GM10266 (cell line): ENCODE data around the gene PAX6.

Experiments used
- DNase-seq: peaks from one replicate; pipeline ENCODE4 v3.0.0; 2012; ENCODE audit errors: extremely low spot score
- TF ChIP-seq, protein P1 (sequence below): IDR thresholded peaks from 2 replicates; pipeline ENCODE4 v1.5.1; 2012; ENCODE audit warnings: mild to moderate bottlenecking, low read depth; ENCODE audit not compliant: control insufficient read depth, insufficient read depth; ENCODE audit errors: missing control alignments

The PAX6 gene

GRCh38 chr11:31809857-31810778 is 1.0 kb downstream of the PAX6 start:
- TF ChIP-seq, protein P1, sequence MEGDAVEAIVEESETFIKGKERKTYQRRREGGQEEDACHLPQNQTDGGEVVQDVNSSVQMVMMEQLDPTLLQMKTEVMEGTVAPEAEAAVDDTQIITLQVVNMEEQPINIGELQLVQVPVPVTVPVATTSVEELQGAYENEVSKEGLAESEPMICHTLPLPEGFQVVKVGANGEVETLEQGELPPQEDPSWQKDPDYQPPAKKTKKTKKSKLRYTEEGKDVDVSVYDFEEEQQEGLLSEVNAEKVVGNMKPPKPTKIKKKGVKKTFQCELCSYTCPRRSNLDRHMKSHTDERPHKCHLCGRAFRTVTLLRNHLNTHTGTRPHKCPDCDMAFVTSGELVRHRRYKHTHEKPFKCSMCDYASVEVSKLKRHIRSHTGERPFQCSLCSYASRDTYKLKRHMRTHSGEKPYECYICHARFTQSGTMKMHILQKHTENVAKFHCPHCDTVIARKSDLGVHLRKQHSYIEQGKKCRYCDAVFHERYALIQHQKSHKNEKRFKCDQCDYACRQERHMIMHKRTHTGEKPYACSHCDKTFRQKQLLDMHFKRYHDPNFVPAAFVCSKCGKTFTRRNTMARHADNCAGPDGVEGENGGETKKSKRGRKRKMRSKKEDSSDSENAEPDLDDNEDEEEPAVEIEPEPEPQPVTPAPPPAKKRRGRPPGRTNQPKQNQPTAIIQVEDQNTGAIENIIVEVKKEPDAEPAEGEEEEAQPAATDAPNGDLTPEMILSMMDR: no peak
- DNase-seq: peak; percentile 59

- TF ChIP-seq, protein P1: no peak
- no peak for DNase-seq
These were observed 1.6 kb downstream of the PAX6 start for GRCh38 chr11:31809541-31809856.

DNA sequence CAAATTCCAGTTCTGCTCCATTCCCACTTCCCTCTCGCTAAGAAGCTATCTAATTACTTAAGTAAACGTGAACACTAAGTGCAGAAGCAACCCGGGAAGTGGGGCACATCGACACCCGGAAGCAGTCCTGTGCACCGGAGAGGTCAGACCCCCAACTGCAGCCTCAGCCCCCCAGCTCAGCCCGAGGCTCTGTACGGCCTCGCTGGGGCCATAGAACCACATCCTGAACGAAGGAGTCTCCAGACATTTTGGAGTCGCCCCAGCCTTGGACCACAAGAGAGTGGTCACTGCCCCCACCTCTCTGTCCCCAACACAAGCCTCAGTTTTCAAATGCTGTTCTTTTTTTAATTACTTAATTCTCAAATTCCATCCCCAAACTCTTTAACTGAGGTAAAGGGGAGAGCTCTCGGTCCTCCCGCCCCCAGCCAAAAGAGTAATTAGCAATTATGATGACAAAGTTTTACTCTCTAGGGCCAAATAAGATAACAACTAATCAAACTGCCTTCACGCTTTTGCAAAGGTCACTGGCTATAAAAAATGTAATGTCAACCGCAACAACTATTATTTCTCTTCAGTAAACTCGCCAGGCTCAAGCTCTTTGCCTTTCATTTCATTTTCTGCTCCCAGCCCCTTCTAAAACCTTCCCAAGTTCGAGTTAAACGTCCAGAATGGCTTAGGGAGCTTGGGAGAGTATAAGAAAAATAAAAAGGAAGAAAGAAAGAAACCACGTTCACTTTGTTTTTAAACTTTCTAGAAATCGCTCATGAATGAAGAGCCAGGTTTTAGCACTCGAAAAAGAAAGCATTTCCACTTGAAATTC is 2.2 kb downstream of the PAX6 start:
- TF ChIP-seq, protein P1: no peak
- DNase-seq: no peak

- DNase-seq: no peak
- TF ChIP-seq, protein P1: no peak
These were observed 3.1 kb downstream of the PAX6 start for GRCh38 chr11:31807799-31808667.

GRCh38 chr11:31806928-31807798 is 4.0 kb downstream of the PAX6 start:
- TF ChIP-seq, protein P1: no peak
- peak; percentile 42 for DNase-seq
